ENCODE data around the gene INSC. TPM values are rescaled to one million over a fixed set of nuclear protein-coding genes. Genes with fewer than 3 reads are reported as not detected.
"Not testable (repeated sequence)": the region's sequence is repeated elsewhere in the genome, so short reads cannot be mapped to it uniquely, and the experiment has no call there.

INSC gene
- total RNA-seq = 0.41 TPM

- FAIRE-seq (no peak), DNase-seq (ENCODE audit: low spot score in 2 of 2) (peak in 1 of 2 donors; percentile 28)
Measured at GRCh38 chr11:15114501-15115475, at the start of gene INSC. Gene INSC, plus strand, starts transcription at chr11:15114923. Its CDS starts 34,252 bp downstream, at chr11:15149175.

GRCh38 chr11:15069751-15070150 lies 45.0 kb upstream of the INSC start:
- not testable (repeated sequence) for FAIRE-seq; DNase-seq (ENCODE audit: low spot score in 2 of 2)

- no peak for DNase-seq (ENCODE audit: low spot score in 2 of 2)
- no peak for FAIRE-seq
Measured at GRCh38 chr11:15071556-15072255, 43.0 kb upstream of the INSC start.

- no peak for FAIRE-seq
Measured at GRCh38 chr11:15072551-15073143, 42.1 kb upstream of the INSC start.

GRCh38 chr11:15073361-15074205 lies 41.1 kb upstream of the INSC start, which contains the start of gene CALCB:
Gene CALCB, plus strand, starts transcription at chr11:15073593. Its CDS starts 1,126 bp downstream, at chr11:15074719.
- FAIRE-seq = no peak
- peak in 1 of 2 donors; percentile 68 for DNase-seq (ENCODE audit: low spot score in 2 of 2)

More at GRCh38 chr11:15072551-15073143, 42.1 kb upstream of the INSC start:
- DNase-seq (ENCODE audit: low spot score in 2 of 2) = no peak

- FAIRE-seq (no peak), DNase-seq (ENCODE audit: low spot score in 2 of 2) (peak in 1 of 2 donors; percentile 39)
Measured at GRCh38 chr11:15074206-15075161, 40.2 kb upstream of the INSC start.

GRCh38 chr11:15075162-15075526 lies 39.6 kb upstream of the INSC start:
- FAIRE-seq = no peak
- no peak for DNase-seq (ENCODE audit: low spot score in 2 of 2)

GRCh38 chr11:15091175-15091574 lies 23.5 kb upstream of the INSC start:
- DNase-seq (ENCODE audit: low spot score in 2 of 2) = no peak
- FAIRE-seq = no peak

- no peak for DNase-seq (ENCODE audit: low spot score in 2 of 2)
- no peak for FAIRE-seq
Measured at GRCh38 chr11:15091625-15092024, 23.1 kb upstream of the INSC start.

- FAIRE-seq (no peak), DNase-seq (ENCODE audit: low spot score in 2 of 2) (no peak)
Measured at GRCh38 chr11:15093432-15093831, 21.3 kb upstream of the INSC start.

GRCh38 chr11:15095736-15096228 lies 18.9 kb upstream of the INSC start:
- DNase-seq (ENCODE audit: low spot score in 2 of 2) = no peak
- no peak for FAIRE-seq

GRCh38 chr11:15097411-15097810 lies 17.3 kb upstream of the INSC start:
- FAIRE-seq (no peak), DNase-seq (ENCODE audit: low spot score in 2 of 2) (no peak)

- DNase-seq (ENCODE audit: low spot score in 2 of 2) (no peak), FAIRE-seq (no peak)
Measured at GRCh38 chr11:15099267-15099666, 15.5 kb upstream of the INSC start.

- no peak for FAIRE-seq
- peak in 1 of 2 donors; percentile 46 for DNase-seq (ENCODE audit: low spot score in 2 of 2)
Measured at GRCh38 chr11:15101072-15101709, 13.5 kb upstream of the INSC start.

- FAIRE-seq = no peak
- no peak for DNase-seq (ENCODE audit: low spot score in 2 of 2)
Measured at GRCh38 chr11:15104166-15104565, 10.6 kb upstream of the INSC start.

GRCh38 chr11:15106201-15106965 lies 8.3 kb upstream of the INSC start:
- FAIRE-seq (no peak), DNase-seq (ENCODE audit: low spot score in 2 of 2) (no peak)

GRCh38 chr11:15107730-15108515 lies 6.8 kb upstream of the INSC start:
- DNase-seq (ENCODE audit: low spot score in 2 of 2) = no peak
- FAIRE-seq = no peak
